ENCODE measurements around the gene NDN.

Gene NDN

DNA sequence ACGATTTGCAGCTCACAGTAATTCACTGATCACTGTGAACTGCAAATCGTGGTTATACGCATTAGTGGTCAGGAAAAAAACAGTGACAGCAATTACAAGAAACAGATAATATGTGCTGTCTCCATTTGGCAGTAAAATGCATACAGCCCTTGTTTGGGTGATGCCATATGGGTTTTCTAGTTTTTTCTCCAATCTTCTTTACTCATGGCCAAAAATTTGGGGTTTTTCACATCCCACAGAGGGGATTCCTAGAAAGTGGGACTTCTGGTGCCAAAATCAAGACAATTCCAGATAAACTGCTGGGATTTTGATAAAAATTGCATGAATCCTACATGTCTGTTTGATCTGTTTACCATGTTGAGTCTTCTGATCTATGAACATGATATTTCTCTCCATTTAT is 15.6 kb downstream of the NDN start:
- Histone ChIP-seq H3K4me3 (ENCODE audit: low read depth in 1 of 2, low read length in 2 of 2) (no peak overlapping the region), H3K27me3 (ENCODE audit: control insufficient read depth in 1 of 2, insufficient read depth in 2 of 2, low read length in 2 of 2) (no peaks in the 10 kb centered on the region), H3K4me1 (ENCODE audit: control insufficient read depth in 1 of 2, insufficient read depth in 2 of 2, low read length in 2 of 2) (no peaks in the 10 kb centered on the region), H3K27ac (ENCODE audit: low read depth, low read length) (no peak overlapping the region), H3K9me3 (ENCODE audit: control insufficient read depth in 1 of 2, low read length in 2 of 2) (no peaks in the 10 kb centered on the region), H3K9ac (ENCODE audit: low read depth in 1 of 2, low read length in 2 of 2) (no peak overlapping the region), H3K36me3 (ENCODE audit: control insufficient read depth in 1 of 2, insufficient read depth in 2 of 2, low read length in 2 of 2) (no peaks in the 10 kb centered on the region)

DNA sequence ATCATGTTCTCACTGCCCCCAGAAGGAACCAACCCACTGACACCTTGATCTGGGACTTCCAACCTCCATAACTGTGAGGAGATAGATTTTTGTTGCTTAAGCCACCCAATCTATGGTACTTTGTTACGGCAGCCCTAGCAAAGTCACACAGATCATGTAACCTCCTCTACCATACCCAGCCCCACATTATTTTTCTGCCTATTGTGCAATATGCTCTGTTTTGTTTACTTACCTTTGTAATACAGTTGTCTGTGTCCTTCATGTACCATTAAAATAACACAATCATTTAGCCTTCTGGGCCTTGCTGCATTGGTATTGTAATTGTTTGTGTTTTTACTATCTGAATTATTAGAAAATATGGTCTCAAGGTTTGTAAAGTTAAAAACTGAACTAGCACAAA is 16.1 kb downstream of the NDN start:
- H3K36me3 ChIP-seq (ENCODE audit: control insufficient read depth in 1 of 2, insufficient read depth in 2 of 2, low read length in 2 of 2) = no peaks in the 10 kb centered on the region
- H3K27me3 ChIP-seq (ENCODE audit: control insufficient read depth in 1 of 2, insufficient read depth in 2 of 2, low read length in 2 of 2) = no peaks in the 10 kb centered on the region
- no peaks in the 10 kb centered on the region for H3K4me1 ChIP-seq (ENCODE audit: control insufficient read depth in 1 of 2, insufficient read depth in 2 of 2, low read length in 2 of 2)
- H3K27ac ChIP-seq (ENCODE audit: low read depth, low read length) = no peak overlapping the region
- H3K9me3 ChIP-seq (ENCODE audit: control insufficient read depth in 1 of 2, low read length in 2 of 2) = no peaks in the 10 kb centered on the region
- no peak overlapping the region for H3K9ac ChIP-seq (ENCODE audit: low read depth in 1 of 2, low read length in 2 of 2)
- H3K4me3 ChIP-seq (ENCODE audit: low read depth in 1 of 2, low read length in 2 of 2) = no peak overlapping the region

DNA sequence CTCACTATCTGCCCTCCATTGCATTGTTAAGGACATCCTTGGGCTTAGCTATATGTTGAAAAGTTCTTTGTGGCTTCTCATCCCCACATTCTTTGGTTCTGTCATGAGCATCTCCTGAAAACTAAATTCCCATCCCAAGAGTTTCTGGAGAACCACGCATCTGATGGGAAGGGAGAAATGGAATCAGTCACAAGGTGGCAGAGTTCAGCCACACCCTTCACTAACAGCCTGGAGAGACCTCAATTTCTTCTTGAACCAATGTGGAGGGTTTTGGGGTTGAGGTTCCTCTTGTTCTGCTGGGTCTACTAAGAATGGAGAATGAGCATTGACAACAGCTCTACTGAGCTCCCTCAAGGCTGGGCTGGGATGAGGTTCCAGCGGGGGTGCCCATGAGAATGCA is 23.9 kb downstream of the NDN start:
- no peak overlapping the region for H3K27ac ChIP-seq (ENCODE audit: low read depth, low read length)
- H3K4me3 ChIP-seq (ENCODE audit: low read depth in 1 of 2, low read length in 2 of 2) = no peak overlapping the region
- H3K9ac ChIP-seq (ENCODE audit: low read depth in 1 of 2, low read length in 2 of 2) = no peak overlapping the region
- no peaks in the 10 kb centered on the region for H3K36me3 ChIP-seq (ENCODE audit: control insufficient read depth in 1 of 2, insufficient read depth in 2 of 2, low read length in 2 of 2)
- H3K27me3 ChIP-seq (ENCODE audit: control insufficient read depth in 1 of 2, insufficient read depth in 2 of 2, low read length in 2 of 2) = no peaks in the 10 kb centered on the region
- H3K4me1 ChIP-seq (ENCODE audit: control insufficient read depth in 1 of 2, insufficient read depth in 2 of 2, low read length in 2 of 2) = no peaks in the 10 kb centered on the region
- peaks cover 0 to 3% of the 10 kb centered on the region in 2 donors for H3K9me3 ChIP-seq (ENCODE audit: control insufficient read depth in 1 of 2, low read length in 2 of 2)

DNA sequence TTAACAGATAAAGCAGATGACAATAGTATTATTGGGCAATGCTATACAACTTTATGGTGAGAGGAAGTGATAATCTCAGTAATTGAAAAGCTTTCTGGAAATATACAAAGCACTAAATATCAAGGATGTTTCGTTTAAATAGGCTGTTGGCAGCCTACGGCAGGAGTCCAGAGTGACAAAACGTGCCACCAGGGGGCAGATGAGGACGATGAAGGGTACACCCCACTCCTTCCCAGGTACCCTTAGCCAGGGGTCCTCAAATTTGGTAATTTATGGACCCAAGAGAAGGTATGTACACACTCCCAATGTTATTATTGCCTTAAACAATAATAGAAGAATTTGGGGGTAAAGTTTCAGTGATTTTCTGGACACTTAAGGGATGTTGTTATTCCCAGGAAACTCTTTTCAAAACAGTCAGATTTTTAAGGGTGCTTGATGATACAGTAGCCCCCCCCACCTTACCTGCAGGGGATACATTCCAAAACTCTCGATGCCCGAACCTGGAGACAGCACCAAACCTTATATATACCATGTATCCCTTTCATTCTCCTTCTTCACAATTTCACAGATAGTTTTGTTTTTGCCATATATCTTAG is 38.1 kb downstream of the NDN start:
- Histone ChIP-seq H3K4me1 (ENCODE audit: control insufficient read depth in 1 of 2, insufficient read depth in 2 of 2, low read length in 2 of 2) (no peaks in the 10 kb centered on the region), H3K9ac (ENCODE audit: low read depth in 1 of 2, low read length in 2 of 2) (no peak overlapping the region), H3K9me3 (ENCODE audit: control insufficient read depth in 1 of 2, low read length in 2 of 2) (no peaks in the 10 kb centered on the region), H3K4me3 (ENCODE audit: low read depth in 1 of 2, low read length in 2 of 2) (no peak overlapping the region), H3K27ac (ENCODE audit: low read depth, low read length) (no peak overlapping the region), H3K27me3 (ENCODE audit: control insufficient read depth in 1 of 2, insufficient read depth in 2 of 2, low read length in 2 of 2) (peaks cover 0 to 6% of the 10 kb centered on the region in 2 donors), H3K36me3 (ENCODE audit: control insufficient read depth in 1 of 2, insufficient read depth in 2 of 2, low read length in 2 of 2) (no peaks in the 10 kb centered on the region)

DNA sequence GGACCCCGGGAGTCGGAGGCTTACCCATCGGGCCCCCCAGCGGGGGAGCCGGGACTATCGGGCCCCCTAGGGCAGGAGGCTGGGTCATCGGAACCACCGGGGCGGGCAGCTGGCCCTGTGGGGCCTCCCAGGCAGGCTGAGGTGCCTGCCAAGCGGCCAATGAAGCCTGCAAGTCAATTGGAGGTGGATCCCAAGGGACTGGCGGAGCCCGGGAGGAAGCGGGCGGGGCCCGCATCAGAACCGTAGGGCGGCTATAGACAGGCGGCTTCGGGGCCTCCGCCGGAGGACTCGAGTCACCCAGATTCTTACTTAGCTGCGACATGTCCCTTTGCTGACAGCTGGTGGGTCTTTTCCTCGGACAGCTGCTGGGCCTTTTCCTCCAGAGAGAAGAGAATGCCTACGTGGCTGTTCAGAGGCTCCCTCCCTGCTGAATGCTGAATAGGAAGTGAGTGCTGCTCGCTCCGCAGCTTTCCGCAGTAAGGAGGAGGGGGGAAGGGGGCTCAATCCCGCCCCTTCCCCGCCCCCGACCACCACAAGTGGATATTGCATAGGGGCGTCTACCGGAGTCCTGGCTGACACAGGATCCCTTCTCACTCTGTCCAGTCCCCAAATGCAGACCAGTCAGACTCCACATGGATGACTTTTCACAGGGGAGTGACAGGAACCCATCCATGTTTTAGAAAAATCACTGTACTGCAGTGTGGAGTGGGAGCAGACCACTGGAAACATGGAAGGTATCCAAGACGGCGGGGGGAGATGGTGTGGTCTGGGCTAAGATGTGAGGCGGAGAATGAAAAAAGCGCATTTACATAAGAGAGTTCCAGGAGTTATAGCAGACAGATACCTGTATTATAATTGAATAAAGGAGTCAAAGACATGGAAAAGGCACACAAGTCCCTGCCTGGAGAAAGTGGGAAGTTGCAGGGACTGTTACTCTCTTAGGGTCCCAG is 39.4 kb downstream of the NDN start, which contains the start of gene MAGEL2:
MAGEL2 (minus strand) TSS at position 447 of the 950 bp plus-strand sequence; CDS start at position 322, 125 bp downstream.
- H3K9me3 ChIP-seq (ENCODE audit: control insufficient read depth in 1 of 2, low read length in 2 of 2) = no peaks in the 10 kb centered on the region
- no peak within 1 kb of the TSS for H3K9ac ChIP-seq (ENCODE audit: low read depth in 1 of 2, low read length in 2 of 2)
- no peaks in the 10 kb centered on the region for H3K36me3 ChIP-seq (ENCODE audit: control insufficient read depth in 1 of 2, insufficient read depth in 2 of 2, low read length in 2 of 2)
- no peak within 1 kb of the TSS for H3K4me3 ChIP-seq (ENCODE audit: low read depth in 1 of 2, low read length in 2 of 2)
- no peak within 1 kb of the TSS for H3K27ac ChIP-seq (ENCODE audit: low read depth, low read length)
- peaks cover 0 to 6% of the 10 kb centered on the region in 2 donors for H3K27me3 ChIP-seq (ENCODE audit: control insufficient read depth in 1 of 2, insufficient read depth in 2 of 2, low read length in 2 of 2)
- no peaks in the 10 kb centered on the region for H3K4me1 ChIP-seq (ENCODE audit: control insufficient read depth in 1 of 2, insufficient read depth in 2 of 2, low read length in 2 of 2)

DNA sequence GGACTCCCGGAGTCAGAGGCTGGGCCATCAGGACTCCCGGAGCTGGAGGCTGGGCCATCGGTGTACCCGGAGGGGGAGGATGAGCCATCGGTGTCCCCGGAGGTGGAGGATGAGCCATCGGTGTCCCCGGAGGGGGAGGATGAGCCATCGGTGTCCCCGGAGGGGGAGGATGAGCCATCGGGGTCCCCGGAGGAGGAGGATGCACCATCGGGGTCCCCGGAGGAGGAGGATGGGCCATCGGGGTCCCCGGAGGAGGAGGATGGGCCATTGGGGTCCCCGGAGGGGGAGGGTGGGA is 40.2 kb downstream of the NDN start:
- Histone ChIP-seq H3K27ac (ENCODE audit: low read depth, low read length) (no peak overlapping the region), H3K4me1 (ENCODE audit: control insufficient read depth in 1 of 2, insufficient read depth in 2 of 2, low read length in 2 of 2) (no peaks in the 10 kb centered on the region), H3K4me3 (ENCODE audit: low read depth in 1 of 2, low read length in 2 of 2) (no peak overlapping the region), H3K27me3 (ENCODE audit: control insufficient read depth in 1 of 2, insufficient read depth in 2 of 2, low read length in 2 of 2) (peaks cover 0 to 6% of the 10 kb centered on the region in 2 donors), H3K9ac (ENCODE audit: low read depth in 1 of 2, low read length in 2 of 2) (no peak overlapping the region), H3K36me3 (ENCODE audit: control insufficient read depth in 1 of 2, insufficient read depth in 2 of 2, low read length in 2 of 2) (no peaks in the 10 kb centered on the region), H3K9me3 (ENCODE audit: control insufficient read depth in 1 of 2, low read length in 2 of 2) (no peaks in the 10 kb centered on the region)

DNA sequence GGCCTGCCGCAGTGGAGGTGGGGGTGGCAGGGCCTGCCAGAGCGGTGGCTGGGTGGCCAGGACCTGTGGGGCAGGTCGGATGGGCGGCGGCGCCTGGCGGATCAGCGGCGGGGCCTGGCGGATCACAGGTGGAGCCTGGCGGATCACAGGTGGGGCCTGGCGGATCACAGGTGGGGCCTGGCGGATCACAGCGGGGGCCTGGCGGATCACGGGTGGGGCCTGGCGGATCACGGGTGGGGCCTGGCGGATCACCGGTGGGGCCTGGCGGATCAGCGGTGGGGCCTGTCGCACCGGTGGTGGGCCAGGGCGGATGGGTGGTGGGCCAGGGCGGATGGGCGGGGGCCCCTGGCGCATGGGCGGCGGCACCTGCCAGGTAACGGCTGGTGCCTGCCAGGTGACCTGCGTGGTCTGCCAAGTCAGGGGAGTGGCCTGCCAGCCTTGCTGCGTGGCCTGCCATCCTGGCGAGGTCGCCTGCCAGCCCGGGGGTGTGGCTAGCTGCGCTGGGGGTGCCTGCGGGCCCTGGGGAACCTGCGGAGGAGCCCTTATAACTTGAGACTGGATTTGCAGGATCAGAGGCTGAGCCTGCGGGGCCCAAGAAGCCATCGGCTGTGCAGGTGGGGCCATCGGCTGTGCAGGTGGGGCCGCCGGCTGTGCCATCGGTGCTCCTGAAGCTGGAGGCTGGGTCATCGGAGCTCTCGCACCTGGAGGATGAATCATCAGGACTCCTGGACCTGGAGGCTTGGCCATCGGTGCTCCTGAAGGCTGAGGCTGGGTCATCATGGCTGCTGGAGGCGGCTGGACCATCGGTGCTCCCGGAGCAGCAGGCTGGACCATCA is 40.7 kb downstream of the NDN start:
- Histone ChIP-seq H3K27me3 (ENCODE audit: control insufficient read depth in 1 of 2, insufficient read depth in 2 of 2, low read length in 2 of 2) (peaks cover 0 to 6% of the 10 kb centered on the region in 2 donors), H3K36me3 (ENCODE audit: control insufficient read depth in 1 of 2, insufficient read depth in 2 of 2, low read length in 2 of 2) (no peaks in the 10 kb centered on the region), H3K27ac (ENCODE audit: low read depth, low read length) (no peak overlapping the region), H3K9me3 (ENCODE audit: control insufficient read depth in 1 of 2, low read length in 2 of 2) (no peaks in the 10 kb centered on the region), H3K4me3 (ENCODE audit: low read depth in 1 of 2, low read length in 2 of 2) (no peak overlapping the region), H3K9ac (ENCODE audit: low read depth in 1 of 2, low read length in 2 of 2) (no peak overlapping the region), H3K4me1 (ENCODE audit: control insufficient read depth in 1 of 2, insufficient read depth in 2 of 2, low read length in 2 of 2) (no peaks in the 10 kb centered on the region)

DNA sequence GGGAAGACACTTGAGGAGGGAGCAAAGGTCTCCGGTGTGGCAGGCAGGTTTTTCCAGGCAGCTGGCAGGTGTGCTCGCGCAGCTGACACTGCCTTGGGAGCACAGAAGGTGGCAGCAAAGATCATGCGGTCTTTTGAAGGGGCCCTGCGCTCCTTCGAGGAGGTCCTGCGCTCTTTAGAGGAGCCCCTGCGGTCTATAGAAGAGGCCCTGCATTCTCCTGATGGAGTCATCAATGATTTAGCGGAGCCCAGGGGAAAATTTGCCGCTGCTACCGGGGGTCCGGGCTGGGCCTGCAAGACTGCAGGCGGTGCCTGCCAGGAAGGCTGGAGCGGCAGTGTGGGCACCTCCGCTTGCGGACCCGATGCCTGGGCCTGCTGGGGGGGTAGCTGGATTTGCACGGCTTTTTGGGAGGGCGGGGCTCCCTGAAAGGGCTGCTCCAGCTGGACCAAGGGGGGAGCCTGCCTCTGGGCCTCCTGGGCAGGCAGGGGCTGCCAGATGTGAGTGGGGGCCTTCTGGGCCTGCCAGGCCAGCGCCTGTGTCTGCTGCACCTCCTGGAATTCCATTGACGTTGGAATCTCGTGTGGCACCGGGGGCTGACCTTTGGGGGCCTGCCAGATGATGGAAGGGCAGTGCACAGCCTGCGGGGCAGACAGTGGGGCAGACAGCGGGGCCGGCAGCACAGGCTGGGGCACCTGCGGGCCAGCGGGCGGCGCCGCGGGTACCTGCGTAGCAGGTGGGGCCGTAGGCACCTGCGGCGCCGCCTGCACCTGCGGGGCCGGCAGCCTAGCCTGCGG is 41.5 kb downstream of the NDN start:
- Histone ChIP-seq H3K27ac (ENCODE audit: low read depth, low read length) (no peak overlapping the region), H3K36me3 (ENCODE audit: control insufficient read depth in 1 of 2, insufficient read depth in 2 of 2, low read length in 2 of 2) (no peaks in the 10 kb centered on the region), H3K4me3 (ENCODE audit: low read depth in 1 of 2, low read length in 2 of 2) (no peak overlapping the region), H3K9me3 (ENCODE audit: control insufficient read depth in 1 of 2, low read length in 2 of 2) (no peaks in the 10 kb centered on the region), H3K9ac (ENCODE audit: low read depth in 1 of 2, low read length in 2 of 2) (no peak overlapping the region), H3K27me3 (ENCODE audit: control insufficient read depth in 1 of 2, insufficient read depth in 2 of 2, low read length in 2 of 2) (peaks cover 0 to 6% of the 10 kb centered on the region in 2 donors), H3K4me1 (ENCODE audit: control insufficient read depth in 1 of 2, insufficient read depth in 2 of 2, low read length in 2 of 2) (no peaks in the 10 kb centered on the region)

DNA sequence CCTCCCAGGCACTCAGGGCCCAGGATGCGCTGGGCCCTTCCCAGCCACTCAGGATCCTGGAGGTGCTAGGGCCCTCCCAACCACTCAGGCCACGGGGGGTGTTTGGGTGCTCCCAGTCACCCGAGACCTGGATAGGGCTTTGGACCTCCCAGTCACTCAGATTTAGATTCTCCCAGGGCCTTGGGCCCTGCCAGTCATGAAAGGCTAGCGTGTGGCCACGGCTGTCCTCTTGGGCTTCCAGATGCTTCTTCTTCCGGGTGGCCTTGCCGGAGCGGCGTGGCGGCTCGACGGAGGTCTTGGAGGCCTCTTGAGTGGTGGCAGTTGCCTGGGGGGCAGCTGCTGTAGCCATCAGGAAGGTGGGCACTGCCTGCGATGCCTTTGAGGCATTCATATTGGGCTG is 42.3 kb downstream of the NDN start:
- H3K27ac ChIP-seq (ENCODE audit: low read depth, low read length) = no peak overlapping the region
- H3K27me3 ChIP-seq (ENCODE audit: control insufficient read depth in 1 of 2, insufficient read depth in 2 of 2, low read length in 2 of 2) = peaks cover 0 to 6% of the 10 kb centered on the region in 2 donors
- H3K4me3 ChIP-seq (ENCODE audit: low read depth in 1 of 2, low read length in 2 of 2) = no peak overlapping the region
- H3K36me3 ChIP-seq (ENCODE audit: control insufficient read depth in 1 of 2, insufficient read depth in 2 of 2, low read length in 2 of 2) = no peaks in the 10 kb centered on the region
- no peaks in the 10 kb centered on the region for H3K4me1 ChIP-seq (ENCODE audit: control insufficient read depth in 1 of 2, insufficient read depth in 2 of 2, low read length in 2 of 2)
- no peaks in the 10 kb centered on the region for H3K9me3 ChIP-seq (ENCODE audit: control insufficient read depth in 1 of 2, low read length in 2 of 2)
- no peak overlapping the region for H3K9ac ChIP-seq (ENCODE audit: low read depth in 1 of 2, low read length in 2 of 2)

All from duodenal mucosa (tissue), 2 donors.